Glomerular visceral epithelial cell (primary cell): ENCODE measurements around the gene KCNMA1.
A peak's percentile ranks its signal among the peaks of the same experiment; 100 is the strongest.

Experiments
- DNase-seq: peaks from one replicate; pipeline ENCODE4 v3.0.0-alpha.2; 2016; ENCODE audit errors: extremely low spot score

Gene KCNMA1

GRCh38 chr10:77634939-77635338 is 2.7 kb downstream of the KCNMA1 start:
- DNase-seq: no peak

GRCh38 chr10:77633376-77633775 is 4.2 kb downstream of the KCNMA1 start:
- DNase-seq: no peak

GRCh38 chr10:77631241-77631640 is 6.4 kb downstream of the KCNMA1 start:
- no peak for DNase-seq

GRCh38 chr10:77630507-77630848 is 7.1 kb downstream of the KCNMA1 start:
- no peak for DNase-seq

GRCh38 chr10:77629775-77630506 is 7.7 kb downstream of the KCNMA1 start:
- DNase-seq: no peak

- DNase-seq: no peak
Observed at GRCh38 chr10:77628906-77629730, 8.5 kb downstream of the KCNMA1 start.

GRCh38 chr10:77626266-77626935 is 11.2 kb downstream of the KCNMA1 start:
- no peak for DNase-seq

- DNase-seq: no peak
Observed at GRCh38 chr10:77625379-77625778, 12.2 kb downstream of the KCNMA1 start.

- DNase-seq: no peak
Observed at GRCh38 chr10:77622889-77623291, 14.7 kb downstream of the KCNMA1 start.

- peak; percentile 15 for DNase-seq
Observed at GRCh38 chr10:77620731-77621130, 16.9 kb downstream of the KCNMA1 start.

- no peak for DNase-seq
Observed at GRCh38 chr10:77619964-77620703, 17.5 kb downstream of the KCNMA1 start.

GRCh38 chr10:77618117-77618516 is 19.5 kb downstream of the KCNMA1 start:
- DNase-seq: no peak

GRCh38 chr10:77616766-77617165 is 20.8 kb downstream of the KCNMA1 start:
- DNase-seq: no peak

- no peak for DNase-seq
Observed at GRCh38 chr10:77614778-77615625, 22.6 kb downstream of the KCNMA1 start.

GRCh38 chr10:77613476-77614130 is 24.0 kb downstream of the KCNMA1 start:
- no peak for DNase-seq

- no peak for DNase-seq
Observed at GRCh38 chr10:77611670-77612069, 25.9 kb downstream of the KCNMA1 start.

- no peak for DNase-seq
Observed at GRCh38 chr10:77611221-77611620, 26.4 kb downstream of the KCNMA1 start.

GRCh38 chr10:77609781-77610272 is 27.8 kb downstream of the KCNMA1 start:
- no peak for DNase-seq

- DNase-seq: no peak
Observed at GRCh38 chr10:77608281-77608680, 29.3 kb downstream of the KCNMA1 start.

GRCh38 chr10:77606751-77607150 is 30.9 kb downstream of the KCNMA1 start:
- DNase-seq: no peak
